DND-41 (cell line): ENCODE results near the gene PAMR1.

Source experiments
- CTCF ChIP-seq: IDR thresholded peaks from 2 replicates; pipeline ENCODE4 v1.5.1; 2012; ENCODE audit warnings: borderline replicate concordance, low read length, moderate library complexity, mild to moderate bottlenecking; ENCODE audit not compliant: poor library complexity, severe bottlenecking; ENCODE audit errors: extremely low read depth
- EZH2 ChIP-seq: IDR thresholded peaks from 3 replicates; pipeline ENCODE4 v1.6.1; 2012; ENCODE audit warnings: borderline replicate concordance, low read depth, mild to moderate bottlenecking, moderate library complexity, low read length, inconsistent platforms; ENCODE audit not compliant: severe bottlenecking

GRCh38 chr11:35433588-35433987, 91.8 kb downstream of the PAMR1 start:
- TF ChIP-seq CTCF (no peak), EZH2 (no peak)
